ENCODE results near the gene TOMT.

Gene TOMT

GRCh38 chr11:72105888-72106287 lies at the start of gene TOMT:
Gene TOMT (plus strand): TSS chr11:72105924. CDS start chr11:72105952, 28 bp downstream.
- in situ Hi-C loops (cut with MboI; ENCODE audit: low sequenced_read_pairs): loop anchor here (10.0 kb wide), 1 partner anchor 329 kb away; the partner anchor contains the start of gene CLPB

- in situ Hi-C loops (cut with MboI; ENCODE audit: low sequenced_read_pairs): no loop called here
Observed at GRCh38 chr11:72058416-72059034, 47.2 kb upstream of the TOMT start.

GRCh38 chr11:72061739-72062396 lies 43.9 kb upstream of the TOMT start:
- in situ Hi-C loops (cut with MboI; ENCODE audit: low sequenced_read_pairs): no loop called here

- in situ Hi-C loops (cut with MboI; ENCODE audit: low sequenced_read_pairs): no loop called here
Observed at GRCh38 chr11:72066855-72067254, 38.9 kb upstream of the TOMT start.

GRCh38 chr11:72067266-72067665 lies 38.5 kb upstream of the TOMT start:
- in situ Hi-C loops (cut with MboI; ENCODE audit: low sequenced_read_pairs): no loop called here

GRCh38 chr11:72067676-72068075 lies 38.0 kb upstream of the TOMT start:
- in situ Hi-C loops (cut with MboI; ENCODE audit: low sequenced_read_pairs): no loop called here

- in situ Hi-C loops (cut with MboI; ENCODE audit: low sequenced_read_pairs): no loop called here
Observed at GRCh38 chr11:72069200-72069599, 36.5 kb upstream of the TOMT start.

- in situ Hi-C loops (cut with MboI; ENCODE audit: low sequenced_read_pairs): no loop called here
Observed at GRCh38 chr11:72069787-72070251, 35.9 kb upstream of the TOMT start.

- in situ Hi-C loops (cut with MboI; ENCODE audit: low sequenced_read_pairs): no loop called here
Observed at GRCh38 chr11:72070491-72070890, 35.2 kb upstream of the TOMT start.

- in situ Hi-C loops (cut with MboI; ENCODE audit: low sequenced_read_pairs): no loop called here
Observed at GRCh38 chr11:72072348-72072747, 33.4 kb upstream of the TOMT start.

GRCh38 chr11:72075109-72075508 lies 30.6 kb upstream of the TOMT start:
- in situ Hi-C loops (cut with MboI; ENCODE audit: low sequenced_read_pairs): no loop called here

GRCh38 chr11:72075756-72076155 lies 30.0 kb upstream of the TOMT start:
- in situ Hi-C loops (cut with MboI; ENCODE audit: low sequenced_read_pairs): no loop called here

GRCh38 chr11:72078477-72078876 lies 27.2 kb upstream of the TOMT start:
- in situ Hi-C loops (cut with MboI; ENCODE audit: low sequenced_read_pairs): no loop called here

- in situ Hi-C loops (cut with MboI; ENCODE audit: low sequenced_read_pairs): no loop called here
Observed at GRCh38 chr11:72079819-72080325, 25.9 kb upstream of the TOMT start.

- in situ Hi-C loops (cut with MboI; ENCODE audit: low sequenced_read_pairs): no loop called here
Observed at GRCh38 chr11:72080326-72081183, 25.2 kb upstream of the TOMT start, which contains the start of the genes LRRC51 and NUMA1. Gene LRRC51 (plus strand): TSS chr11:72080850. CDS start chr11:72089084, 8,234 bp downstream. Gene NUMA1 (minus strand): TSS chr11:72080542. CDS start chr11:72035943, 44,599 bp downstream.

- in situ Hi-C loops (cut with MboI; ENCODE audit: low sequenced_read_pairs): no loop called here
Observed at GRCh38 chr11:72081184-72081644, 24.5 kb upstream of the TOMT start.

- in situ Hi-C loops (cut with MboI; ENCODE audit: low sequenced_read_pairs): no loop called here
Observed at GRCh38 chr11:72081821-72082453, 23.8 kb upstream of the TOMT start.

- in situ Hi-C loops (cut with MboI; ENCODE audit: low sequenced_read_pairs): no loop called here
Observed at GRCh38 chr11:72083414-72083813, 22.3 kb upstream of the TOMT start.

GRCh38 chr11:72084076-72084475 lies 21.6 kb upstream of the TOMT start:
- in situ Hi-C loops (cut with MboI; ENCODE audit: low sequenced_read_pairs): no loop called here

GRCh38 chr11:72084965-72085364 lies 20.8 kb upstream of the TOMT start:
- in situ Hi-C loops (cut with MboI; ENCODE audit: low sequenced_read_pairs): no loop called here

All from HL-60/S4 treated with phorbol 12-myristate 13-acetate at 8.2 ng/mL for 4 days and 3 days (cell line).